CD4-positive, alpha-beta T cell treated with Interleukin-2 at 100 ng/mL for 4 hours (primary cell): Measurements from ENCODE around the gene CT47B1.
"Not testable (repeated sequence)": the region's sequence is repeated elsewhere in the genome, so short reads cannot be mapped to it uniquely, and the experiment has no call there.

ENCODE experiments used
- DNase-seq: peaks from one replicate; pipeline ENCODE4 v3.0.0-alpha.2; 2020; ENCODE audit warnings: low spot score

CT47B1 gene

DNA sequence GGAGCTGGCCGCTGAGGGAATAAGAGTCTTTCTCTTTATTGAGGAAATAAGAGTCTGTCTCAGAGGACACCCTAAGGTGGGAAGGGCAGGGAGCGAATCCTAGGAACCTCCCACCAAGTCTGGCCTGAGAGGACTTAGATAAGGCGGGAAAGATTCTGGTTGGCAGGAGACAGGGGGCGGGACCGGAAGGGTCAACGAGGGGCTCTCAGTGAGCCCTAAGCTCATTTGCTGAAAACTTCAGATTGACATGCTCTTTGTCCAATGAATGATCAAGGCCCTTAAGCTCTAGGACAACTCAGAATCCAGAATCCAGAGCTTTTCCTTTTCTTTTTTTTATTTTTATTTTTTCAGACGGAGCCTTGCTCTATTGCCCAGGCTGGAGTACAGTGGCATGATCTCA, at the start of gene CT47B1:
CT47B1 (minus strand) TSS at position 101 of the 400 bp plus-strand sequence. CDS start 196 bp downstream, outside the sequence.
- DNase-seq: not testable (repeated sequence)

DNA sequence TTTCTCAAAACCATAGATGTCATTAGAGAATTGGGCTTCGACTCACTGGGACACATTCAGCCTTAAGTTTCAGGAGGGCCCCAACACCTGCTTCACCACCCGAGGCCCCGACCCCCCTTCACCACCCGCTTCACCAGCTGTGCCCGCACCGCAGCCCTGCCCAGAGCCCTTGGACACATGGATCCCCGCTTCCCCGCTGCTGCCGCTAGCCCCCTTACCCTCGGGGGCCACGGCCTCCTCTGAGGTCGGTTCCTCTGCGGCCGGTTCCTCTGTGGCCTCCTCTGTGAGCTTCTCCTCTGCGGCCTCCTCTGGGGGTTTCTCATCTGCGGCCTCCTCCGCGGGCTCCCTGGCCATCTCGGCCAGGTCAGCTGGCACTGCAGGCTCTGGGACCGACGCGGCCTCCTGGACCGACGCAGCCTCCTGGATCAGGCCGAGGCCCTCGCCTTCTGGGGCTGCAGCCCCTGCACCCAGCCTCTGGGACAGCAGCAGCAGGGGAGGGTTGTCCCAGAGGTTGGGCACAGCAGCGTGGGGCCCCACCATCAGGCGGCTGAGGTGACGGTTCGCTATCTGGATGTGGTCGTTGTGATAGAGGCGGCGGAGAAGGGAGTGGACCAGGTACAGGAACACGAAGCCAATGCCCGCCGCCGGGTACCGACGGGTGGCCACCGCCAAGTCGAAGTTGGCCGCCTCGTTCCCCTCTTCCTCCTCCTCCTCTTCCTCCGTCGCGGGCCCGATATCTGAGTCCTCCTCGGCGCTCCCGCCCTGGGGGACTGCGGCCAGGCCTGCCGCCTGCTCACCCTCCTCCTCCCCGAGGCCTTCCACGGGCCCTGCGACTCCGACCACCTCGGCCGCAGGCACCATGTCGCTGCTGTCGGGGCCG, 748 bp downstream of the CT47B1 start:
- no peak for DNase-seq

DNA sequence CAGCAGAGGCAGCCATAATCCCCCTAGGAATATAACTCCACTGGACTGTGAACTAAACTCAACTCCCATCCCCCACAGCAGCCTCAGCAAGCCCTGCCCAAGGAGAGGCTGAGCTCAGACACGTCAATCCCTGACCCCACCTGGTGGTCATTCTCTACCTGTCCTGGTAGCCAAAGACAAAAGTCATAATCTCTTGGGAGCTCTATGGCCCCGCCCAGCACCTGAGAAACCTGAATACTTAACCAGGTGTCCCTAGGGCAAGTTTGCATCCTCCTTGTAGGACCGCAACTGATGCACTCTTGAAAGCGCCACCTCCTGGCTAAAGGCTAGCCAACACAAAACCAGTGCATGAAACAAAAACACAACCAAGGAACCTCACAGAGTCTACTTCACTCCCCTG, 18.4 kb downstream of the CT47B1 start:
- no peak for DNase-seq

DNA sequence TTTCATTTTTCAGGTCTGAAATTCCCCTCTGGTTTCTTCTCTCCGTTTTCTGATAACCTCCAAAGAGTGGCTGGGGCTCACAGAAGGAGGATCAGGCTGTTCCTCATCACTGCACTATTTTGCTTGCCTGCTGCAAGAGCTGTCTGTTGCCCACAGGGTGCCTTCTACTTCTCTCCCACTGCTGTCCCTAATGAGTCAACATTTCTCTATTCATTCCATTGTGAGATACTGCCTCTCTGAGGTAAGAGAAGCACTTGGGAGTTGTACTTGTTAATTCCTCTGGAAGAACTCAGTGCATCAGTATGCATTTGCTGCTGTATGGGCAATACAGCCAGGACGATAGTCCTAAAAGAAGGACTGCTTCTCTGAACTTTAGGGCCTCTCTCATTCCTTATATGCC, 34.8 kb downstream of the CT47B1 start:
- no peak for DNase-seq

DNA sequence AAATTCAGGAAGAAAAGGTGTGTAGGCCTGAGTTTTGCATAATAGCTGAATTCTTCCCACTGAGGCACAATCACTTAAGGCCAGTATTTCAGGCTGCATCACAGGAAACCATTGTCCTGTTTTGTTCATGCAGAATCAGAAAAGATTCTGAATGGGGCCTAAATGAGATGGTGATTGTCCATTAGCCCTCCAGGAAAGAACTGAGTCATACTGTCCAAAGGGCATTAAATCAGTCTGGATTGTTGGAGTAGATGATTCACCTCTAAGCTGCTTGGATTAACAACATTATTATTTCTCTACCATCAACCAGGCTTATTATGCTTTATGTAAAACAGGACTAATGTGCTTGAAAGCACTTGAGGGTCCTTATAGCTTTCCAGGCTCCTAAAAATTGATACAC, 36.2 kb downstream of the CT47B1 start:
- no peak for DNase-seq

DNA sequence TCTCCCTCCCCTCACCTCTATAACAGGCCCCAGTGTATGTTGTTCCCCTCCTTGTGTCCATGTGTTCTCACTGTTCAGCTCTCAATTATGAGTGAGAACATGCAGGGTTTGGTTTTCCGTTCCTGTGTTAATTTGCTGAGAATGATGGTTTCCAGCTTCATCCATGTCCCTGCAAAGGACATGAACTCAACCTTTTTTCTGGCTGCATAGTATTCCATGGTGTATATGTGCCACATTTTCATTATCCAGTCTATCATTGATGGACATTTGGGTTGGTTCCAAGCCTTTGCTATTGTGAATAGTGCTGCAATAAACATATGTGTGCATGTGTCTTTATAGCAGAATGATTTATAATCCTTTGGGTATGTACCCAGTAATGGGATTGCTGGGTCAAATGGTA, 48.5 kb downstream of the CT47B1 start:
- not testable (repeated sequence) for DNase-seq

DNA sequence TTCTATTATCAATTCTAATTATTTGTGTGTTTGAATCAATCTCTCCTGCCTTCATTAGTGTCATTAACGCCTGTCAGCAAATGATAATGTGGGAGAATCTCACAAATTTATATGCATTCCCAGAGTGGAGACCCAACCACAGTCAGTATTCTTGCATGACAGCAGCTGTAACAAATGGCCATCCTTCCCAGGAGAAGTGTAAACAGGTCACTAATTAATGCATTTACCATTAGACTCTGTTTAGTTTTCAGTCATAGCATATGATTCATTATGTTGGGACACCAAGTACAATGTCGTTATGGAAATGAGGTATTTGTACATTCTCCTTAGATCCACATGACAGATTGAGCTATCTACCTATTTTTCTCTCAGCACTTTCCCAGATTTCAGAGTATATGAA, 50.5 kb downstream of the CT47B1 start:
- no peak for DNase-seq

DNA sequence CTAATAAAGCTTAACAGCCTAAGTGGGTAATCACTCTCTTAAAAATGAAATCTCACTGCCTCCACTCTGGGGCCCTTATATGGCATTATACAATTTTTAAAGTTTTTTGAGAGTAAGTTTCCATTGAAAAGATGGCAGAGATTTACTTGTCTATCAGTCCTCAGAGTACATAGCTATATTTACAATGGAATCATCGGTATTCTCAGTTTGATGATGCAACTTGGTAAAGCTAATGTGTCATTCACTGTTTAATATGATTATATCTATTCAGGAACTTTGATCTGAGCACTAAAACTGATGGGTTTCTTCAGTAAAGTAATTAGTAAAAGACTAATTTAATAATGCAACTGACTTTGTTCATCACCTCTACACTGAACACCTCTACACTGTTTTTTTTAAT, 51.6 kb downstream of the CT47B1 start:
- no peak for DNase-seq

DNA sequence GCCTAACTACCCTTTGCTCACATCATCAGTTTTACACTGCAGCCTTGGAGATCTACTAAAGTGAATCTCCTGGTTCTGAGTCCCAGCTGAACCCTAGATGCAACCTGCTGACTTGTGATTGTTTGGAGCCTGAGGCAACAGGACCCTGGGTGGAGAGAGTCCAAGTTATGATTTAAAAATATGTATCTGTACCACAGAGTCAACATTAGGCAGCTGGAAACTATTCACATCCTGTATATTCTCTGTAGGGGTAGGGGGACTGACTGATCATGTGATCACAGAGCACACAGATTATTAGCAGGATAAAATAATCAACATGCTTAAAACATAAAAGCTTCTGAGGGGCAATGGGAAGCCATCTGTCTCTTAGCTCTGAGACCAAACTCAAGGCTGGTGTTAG, 52.1 kb downstream of the CT47B1 start:
- DNase-seq: no peak
